GM10248 (cell line): ENCODE results near the gene SDK1.

Source experiments
- CTCF ChIA-PET: fragments of 300-600 bp; sonication (Branson Sonifier 250); formaldehyde crosslinking; extraction: SDS; loops from one replicate; lab custom pipeline; 2021; ENCODE audit warnings: antibody characterized with exemption; lab: Yijun Ruan, JAX
- POLR2A ChIA-PET: fragments of 350-650 bp; sonication (Branson Sonifier 250); formaldehyde crosslinking; extraction: SDS; loops from one replicate; lab custom pipeline; 2020; ENCODE audit warnings: antibody characterized with exemption; lab: Yijun Ruan, JAX
- DNase-seq: peaks from one replicate; pipeline ENCODE4 v3.0.0; 2012; ENCODE audit errors: extremely low spot score
- TF ChIP-seq, protein P1 (sequence below): IDR thresholded peaks from 2 replicates; pipeline ENCODE4 v1.5.1; 2012; ENCODE audit warnings: mild to moderate bottlenecking, low read depth; ENCODE audit errors: extremely low read depth, missing control alignments, control extremely low read depth

The SDK1 gene

DNA sequence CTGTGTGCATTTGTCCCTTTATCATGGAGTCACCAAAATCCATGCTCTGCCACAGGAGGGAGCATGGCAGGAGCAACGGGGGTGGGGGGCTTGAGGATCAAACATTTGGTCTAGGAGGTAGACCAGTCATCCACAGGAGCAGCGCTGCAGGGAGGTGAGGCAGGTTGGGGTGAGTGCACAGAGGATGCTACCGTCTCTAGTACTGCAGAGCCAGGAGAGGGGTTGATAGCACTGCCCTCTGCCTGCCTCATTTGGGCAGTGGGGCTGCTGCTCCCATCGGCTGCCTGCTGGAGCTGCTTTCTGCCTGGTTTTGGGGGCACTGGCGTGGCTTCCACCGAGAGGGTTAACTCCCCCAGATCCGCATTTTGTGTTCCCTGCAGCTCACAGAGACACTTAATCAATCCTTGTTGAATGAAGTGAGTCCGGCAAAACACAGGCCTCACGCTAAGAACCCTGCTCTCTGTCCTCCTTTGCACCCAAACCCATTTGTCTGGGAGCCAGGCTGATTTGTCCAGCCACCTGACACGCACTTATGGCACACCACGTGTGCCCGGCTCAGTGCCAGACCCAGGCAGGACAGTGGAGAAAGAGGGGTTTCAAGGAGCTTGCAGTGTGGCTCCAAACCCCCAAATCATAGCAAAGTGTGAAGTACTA lies 854.0 kb downstream of the SDK1 start:
- POLR2A ChIA-PET, result no interaction called here
- CTCF ChIA-PET, result no interaction called here
- TF ChIP-seq, protein P1, sequence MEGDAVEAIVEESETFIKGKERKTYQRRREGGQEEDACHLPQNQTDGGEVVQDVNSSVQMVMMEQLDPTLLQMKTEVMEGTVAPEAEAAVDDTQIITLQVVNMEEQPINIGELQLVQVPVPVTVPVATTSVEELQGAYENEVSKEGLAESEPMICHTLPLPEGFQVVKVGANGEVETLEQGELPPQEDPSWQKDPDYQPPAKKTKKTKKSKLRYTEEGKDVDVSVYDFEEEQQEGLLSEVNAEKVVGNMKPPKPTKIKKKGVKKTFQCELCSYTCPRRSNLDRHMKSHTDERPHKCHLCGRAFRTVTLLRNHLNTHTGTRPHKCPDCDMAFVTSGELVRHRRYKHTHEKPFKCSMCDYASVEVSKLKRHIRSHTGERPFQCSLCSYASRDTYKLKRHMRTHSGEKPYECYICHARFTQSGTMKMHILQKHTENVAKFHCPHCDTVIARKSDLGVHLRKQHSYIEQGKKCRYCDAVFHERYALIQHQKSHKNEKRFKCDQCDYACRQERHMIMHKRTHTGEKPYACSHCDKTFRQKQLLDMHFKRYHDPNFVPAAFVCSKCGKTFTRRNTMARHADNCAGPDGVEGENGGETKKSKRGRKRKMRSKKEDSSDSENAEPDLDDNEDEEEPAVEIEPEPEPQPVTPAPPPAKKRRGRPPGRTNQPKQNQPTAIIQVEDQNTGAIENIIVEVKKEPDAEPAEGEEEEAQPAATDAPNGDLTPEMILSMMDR, result no peak
- DNase-seq, result no peak

DNA sequence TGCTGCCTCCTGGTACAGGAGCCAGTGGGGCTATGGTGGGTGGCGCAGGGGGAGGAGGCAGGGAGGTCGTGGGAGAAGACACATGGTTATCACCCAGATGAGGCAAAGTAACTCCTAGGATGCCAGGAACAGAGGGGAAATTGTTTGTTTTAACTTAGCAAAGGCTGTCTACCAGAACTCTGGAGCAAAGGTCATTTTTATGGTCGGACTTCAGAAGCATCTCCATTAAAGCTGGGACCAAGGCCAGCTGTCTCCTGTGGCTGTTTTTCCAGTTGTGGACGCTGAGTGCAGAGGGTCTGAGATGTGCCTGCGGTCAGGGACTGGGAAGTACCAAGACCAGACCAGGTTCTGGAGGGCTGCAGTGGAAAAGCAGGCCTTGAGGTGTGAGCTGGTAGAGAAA lies 855.1 kb downstream of the SDK1 start:
- ChIA-PET CTCF (no interaction called here), POLR2A (no interaction called here)
- DNase-seq, result no peak
- TF ChIP-seq, protein P1, result no peak

DNA sequence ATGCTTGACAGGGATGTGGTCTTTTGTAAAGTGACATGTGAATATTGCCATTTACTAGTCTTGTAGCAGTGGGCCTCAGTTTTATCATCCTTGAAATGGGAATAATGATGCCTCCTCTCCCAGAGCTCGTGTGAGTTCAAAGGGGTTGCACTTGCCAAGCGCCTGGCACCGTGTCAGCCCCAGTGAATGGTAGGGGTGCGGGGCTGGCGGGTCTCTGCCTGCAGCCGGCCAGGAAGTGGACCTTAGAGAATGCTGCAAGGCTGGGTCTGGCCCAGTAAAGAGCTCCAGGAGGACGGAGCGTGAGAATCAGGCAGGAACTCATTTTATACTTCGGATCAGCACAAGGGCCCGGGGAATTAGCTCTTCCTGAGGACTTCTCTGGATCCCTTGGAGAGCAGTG lies 856.6 kb downstream of the SDK1 start:
- ChIA-PET CTCF (no interaction called here), POLR2A (no interaction called here)
- TF ChIP-seq, protein P1, result no peak
- no peak for DNase-seq

DNA sequence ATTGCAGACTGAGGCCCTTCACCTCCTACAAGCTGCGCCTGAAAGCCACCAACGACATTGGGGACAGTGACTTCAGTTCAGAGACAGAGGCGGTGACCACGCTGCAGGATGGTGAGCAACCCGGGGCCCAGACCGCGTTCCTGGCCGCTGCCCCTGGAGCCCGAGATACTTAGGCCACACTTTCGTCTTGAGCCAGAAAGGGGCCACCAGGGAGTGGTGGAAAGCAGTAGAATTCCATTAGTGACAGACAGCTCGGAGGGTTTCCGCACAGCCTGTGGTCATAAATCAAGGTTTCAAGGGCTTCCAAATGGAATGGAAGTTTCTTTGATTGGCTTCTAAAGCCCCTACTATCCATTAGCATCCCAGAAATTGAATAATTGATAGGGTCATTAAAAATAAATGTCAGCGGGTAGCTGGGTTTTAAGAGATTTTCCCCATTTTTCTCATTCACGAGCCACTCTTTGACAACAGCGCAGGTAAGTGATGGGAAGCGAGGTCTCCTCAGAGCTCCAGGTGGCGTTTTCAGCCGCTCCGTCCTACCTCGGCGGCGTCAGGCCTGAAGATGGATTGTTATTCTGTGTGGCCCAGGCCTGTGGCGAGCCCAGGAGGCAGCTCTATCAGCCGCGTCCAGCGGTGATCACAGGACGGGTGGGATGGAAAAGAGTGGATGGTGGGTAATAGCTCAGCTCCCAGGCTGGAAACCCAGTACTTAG lies 857.5 kb downstream of the SDK1 start:
- ChIA-PET CTCF (no interaction called here), POLR2A (no interaction called here)
- no peak for DNase-seq
- TF ChIP-seq, protein P1, result no peak

DNA sequence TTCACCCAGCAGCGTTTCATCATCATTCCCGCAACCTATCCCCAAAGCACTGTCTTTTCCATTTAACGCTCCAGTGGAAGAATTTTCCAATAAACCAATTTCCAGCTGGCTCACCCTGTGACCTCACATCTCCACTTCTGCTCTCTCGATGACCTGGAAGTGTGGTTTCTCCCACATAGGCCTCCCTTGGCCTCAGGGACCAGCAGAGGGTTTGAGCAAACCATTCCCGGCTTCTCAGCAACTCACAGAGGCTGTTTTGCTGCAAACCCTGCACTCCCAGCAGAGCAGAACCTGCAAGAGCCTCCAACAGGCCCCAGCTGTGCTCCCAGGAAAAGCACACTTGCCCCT lies 858.1 kb downstream of the SDK1 start:
- DNase-seq, result no peak
- TF ChIP-seq, protein P1, result no peak
- ChIA-PET POLR2A (no interaction called here), CTCF (no interaction called here)

DNA sequence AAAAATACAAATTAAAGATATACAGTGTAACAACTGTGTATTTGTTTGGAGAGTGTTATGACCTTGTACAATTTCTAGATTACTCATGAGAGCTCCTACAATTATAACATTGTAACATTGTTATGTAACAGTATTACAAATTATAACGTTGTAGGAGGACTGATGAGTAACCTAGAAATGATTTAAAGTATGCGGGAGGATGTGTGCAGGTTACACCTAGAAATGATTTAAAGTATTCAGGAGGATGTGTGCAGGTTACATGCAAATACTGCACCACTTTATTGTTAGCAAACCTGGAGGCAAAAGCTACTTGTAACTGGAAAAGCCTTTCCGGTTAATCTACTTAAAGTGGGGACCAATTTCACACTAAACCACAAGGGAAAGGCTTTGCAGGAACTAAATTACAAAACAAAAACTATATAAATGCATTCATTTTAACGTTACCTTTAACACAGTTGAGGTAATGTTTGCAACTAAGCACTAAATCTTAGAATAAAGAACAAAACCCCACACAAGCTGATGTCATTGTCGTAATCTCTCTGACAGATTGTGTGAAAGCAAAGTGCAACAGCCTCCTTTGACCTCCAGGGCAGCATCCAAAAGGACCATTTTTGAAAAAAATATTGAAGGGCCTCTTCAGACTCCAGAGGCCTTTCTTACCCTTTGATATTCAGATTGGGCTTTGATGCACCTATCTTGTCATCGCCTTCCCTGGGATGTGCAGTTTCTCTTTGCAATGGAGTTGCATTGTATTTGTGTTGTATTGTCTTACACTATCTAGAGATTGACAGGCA lies 858.9 kb downstream of the SDK1 start:
- TF ChIP-seq, protein P1, result no peak
- DNase-seq, result no peak
- POLR2A ChIA-PET, result no interaction called here
- CTCF ChIA-PET, result interaction anchor here (1.7 kb wide), 1 partner anchor 23 kb away, joined by 3 read pairs; no protein-coding TSS in a partner anchor
